ENCODE data around the gene INTS11.

- TF ChIP-seq EZH2 (IDR thresholded peaks at IDR 0.05) (no peak), POLR2AphosphoS5 (IDR thresholded peaks at IDR 0.05; ENCODE audit: borderline replicate concordance, low read depth, low read length) (no peak), FOXP2 (optimal IDR thresholded peaks at IDR 0.05; ENCODE audit: control extremely low read depth, extremely low read length, insufficient read depth) (no peak)
Observed at GRCh38 chr1:1280782-1281481, 43.5 kb downstream of the INTS11 start.

Data from SK-N-MC (cell line).